ENCODE data around the gene TMEM120A.

Gene TMEM120A

DNA sequence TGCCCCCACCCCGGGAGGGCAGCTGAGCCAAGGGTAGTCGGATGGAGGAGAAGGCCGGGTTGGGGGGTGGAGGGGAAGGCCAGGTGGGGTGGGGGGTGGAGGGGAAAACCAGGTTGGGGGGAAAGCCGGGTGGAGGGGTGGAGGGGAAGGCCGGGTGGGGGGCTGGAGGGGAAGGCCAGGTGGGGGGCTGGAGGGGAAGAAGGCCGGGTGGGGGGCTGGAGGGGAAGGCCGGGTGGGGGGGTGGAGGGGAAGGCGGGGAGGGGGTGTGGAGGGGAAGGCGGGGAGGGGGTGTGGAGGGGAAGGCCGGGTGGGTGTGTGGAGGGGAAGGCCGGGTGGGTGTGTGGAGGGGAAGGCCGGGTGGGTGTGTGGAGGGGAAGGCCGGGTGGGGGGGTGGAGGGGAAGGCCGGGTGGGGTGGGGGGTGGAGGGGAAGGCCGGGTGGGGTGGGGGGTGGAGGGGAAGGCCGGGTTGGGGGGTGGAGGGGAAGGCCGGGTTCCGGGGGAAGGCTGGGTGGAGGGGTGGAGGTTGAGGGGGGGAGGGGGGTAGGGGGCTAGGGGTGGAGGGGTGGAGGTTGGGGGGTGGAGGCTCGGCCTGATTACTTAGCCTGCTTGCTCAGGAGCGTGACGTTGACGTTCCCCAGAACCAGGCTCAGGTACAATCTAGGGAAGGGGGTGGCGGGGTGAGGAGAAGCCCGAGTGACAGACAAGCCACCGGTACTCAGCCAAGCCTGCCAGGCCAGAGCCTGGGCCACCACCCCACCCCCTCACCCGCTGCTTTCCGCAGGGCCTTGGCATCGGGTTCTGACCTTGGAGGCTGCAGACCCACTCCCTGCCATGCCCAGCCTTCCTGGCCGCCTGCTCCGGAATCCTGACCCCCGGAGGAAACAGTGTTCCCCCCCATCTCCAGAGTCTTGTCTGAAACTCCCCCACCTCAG, 5.6 kb downstream of the TMEM120A start:
- H3K9me3 ChIP-seq (ENCODE audit: low read length): no peaks in the 10 kb centered on the region
- H3K9me2 ChIP-seq (ENCODE audit: low read depth, low read length): no peaks in the 10 kb centered on the region
- TF ChIP-seq, protein P1, sequence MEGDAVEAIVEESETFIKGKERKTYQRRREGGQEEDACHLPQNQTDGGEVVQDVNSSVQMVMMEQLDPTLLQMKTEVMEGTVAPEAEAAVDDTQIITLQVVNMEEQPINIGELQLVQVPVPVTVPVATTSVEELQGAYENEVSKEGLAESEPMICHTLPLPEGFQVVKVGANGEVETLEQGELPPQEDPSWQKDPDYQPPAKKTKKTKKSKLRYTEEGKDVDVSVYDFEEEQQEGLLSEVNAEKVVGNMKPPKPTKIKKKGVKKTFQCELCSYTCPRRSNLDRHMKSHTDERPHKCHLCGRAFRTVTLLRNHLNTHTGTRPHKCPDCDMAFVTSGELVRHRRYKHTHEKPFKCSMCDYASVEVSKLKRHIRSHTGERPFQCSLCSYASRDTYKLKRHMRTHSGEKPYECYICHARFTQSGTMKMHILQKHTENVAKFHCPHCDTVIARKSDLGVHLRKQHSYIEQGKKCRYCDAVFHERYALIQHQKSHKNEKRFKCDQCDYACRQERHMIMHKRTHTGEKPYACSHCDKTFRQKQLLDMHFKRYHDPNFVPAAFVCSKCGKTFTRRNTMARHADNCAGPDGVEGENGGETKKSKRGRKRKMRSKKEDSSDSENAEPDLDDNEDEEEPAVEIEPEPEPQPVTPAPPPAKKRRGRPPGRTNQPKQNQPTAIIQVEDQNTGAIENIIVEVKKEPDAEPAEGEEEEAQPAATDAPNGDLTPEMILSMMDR (IDR thresholded peaks at IDR 0.05; ENCODE audit: low read length): no peak
- TF ChIP-seq EZH2 (IDR thresholded peaks at IDR 0.05; ENCODE audit: borderline replicate concordance, low read length): no peak
- H3K4me3 ChIP-seq (ENCODE audit: low read depth, low read length, poor library complexity, severe bottlenecking): no peak overlapping the region
- H3K4me2 ChIP-seq (ENCODE audit: low read length): no peak overlapping the region; the same call in 1 of the 2 replicates
- no peaks in the 10 kb centered on the region for H3K79me2 ChIP-seq (ENCODE audit: insufficient read depth, low read length)
- no peak overlapping the region for H3K27ac ChIP-seq (ENCODE audit: low read depth, low read length, poor library complexity, severe bottlenecking)
- peaks cover 4% of the 10 kb centered on the region for H3K4me1 ChIP-seq (ENCODE audit: insufficient read depth, low read length, severe bottlenecking)
- H3F3A ChIP-seq (ENCODE audit: insufficient read depth, low read length): no peaks in the 10 kb centered on the region
- no peaks in the 10 kb centered on the region for H3K27me3 ChIP-seq (ENCODE audit: insufficient read depth, low read length)
- H3K9ac ChIP-seq (ENCODE audit: low read length): no peak overlapping the region
- H2AFZ ChIP-seq (ENCODE audit: low read length): no peak overlapping the region
- no peaks in the 10 kb centered on the region for H4K20me1 ChIP-seq (ENCODE audit: insufficient read depth, low read length)
- peaks cover 33% of the 10 kb centered on the region for H3K36me3 ChIP-seq (ENCODE audit: insufficient read depth, low read length)

DNA sequence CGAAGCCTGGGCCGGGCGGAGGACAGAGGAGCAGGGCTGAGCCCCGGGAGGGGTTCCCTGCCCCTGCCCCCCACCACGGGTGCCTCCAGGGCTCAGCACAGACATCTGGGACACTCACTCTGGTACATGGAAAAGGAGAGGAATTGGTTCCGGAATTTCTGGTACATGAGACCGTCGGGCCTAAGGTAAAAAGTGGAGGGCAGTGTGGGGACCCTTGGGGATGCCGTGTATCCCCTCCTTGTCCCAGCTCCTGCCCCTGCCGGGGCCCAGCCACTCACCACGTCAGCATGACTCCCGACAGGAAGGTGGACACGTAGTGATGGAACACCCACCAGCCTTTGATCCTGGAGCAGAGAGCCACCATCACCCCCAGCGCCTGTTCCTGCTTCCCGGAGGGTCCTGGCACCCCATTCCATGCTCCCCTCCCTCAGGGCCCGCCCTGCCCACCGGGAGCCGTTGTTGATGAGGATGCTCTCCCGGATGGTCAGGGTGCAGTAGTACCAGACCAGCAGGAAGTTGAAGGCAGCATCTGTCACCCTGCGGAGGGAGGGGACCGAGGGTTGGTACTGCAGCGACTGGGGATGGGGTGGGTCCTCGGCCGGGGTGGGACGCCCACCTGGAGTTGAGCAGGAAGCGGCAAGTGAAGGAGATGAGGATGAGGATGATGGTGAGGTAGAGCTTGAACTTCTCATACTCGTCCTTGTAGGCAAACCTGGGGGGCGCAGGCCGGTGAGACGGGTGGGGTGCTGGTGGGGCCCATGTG, 6.4 kb downstream of the TMEM120A start:
- TF ChIP-seq EZH2 (IDR thresholded peaks at IDR 0.05; ENCODE audit: borderline replicate concordance, low read length): no peak
- TF ChIP-seq, protein P1 (IDR thresholded peaks at IDR 0.05; ENCODE audit: low read length): no peak
- Histone ChIP-seq H3K9me2 (ENCODE audit: low read depth, low read length) (no peaks in the 10 kb centered on the region), H3K79me2 (ENCODE audit: insufficient read depth, low read length) (no peaks in the 10 kb centered on the region), H2AFZ (ENCODE audit: low read length) (no peak overlapping the region), H3K4me3 (ENCODE audit: low read depth, low read length, poor library complexity, severe bottlenecking) (no peak overlapping the region), H4K20me1 (ENCODE audit: insufficient read depth, low read length) (no peaks in the 10 kb centered on the region), H3K27ac (ENCODE audit: low read depth, low read length, poor library complexity, severe bottlenecking) (no peak overlapping the region), H3K9me3 (ENCODE audit: low read length) (no peaks in the 10 kb centered on the region), H3K9ac (ENCODE audit: low read length) (no peak overlapping the region), H3K4me2 (ENCODE audit: low read length) (no peak overlapping the region), H3K27me3 (ENCODE audit: insufficient read depth, low read length) (no peaks in the 10 kb centered on the region), H3F3A (ENCODE audit: insufficient read depth, low read length) (no peaks in the 10 kb centered on the region), H3K4me1 (ENCODE audit: insufficient read depth, low read length, severe bottlenecking) (peaks cover 4% of the 10 kb centered on the region), H3K36me3 (ENCODE audit: insufficient read depth, low read length) (peaks cover 38% of the 10 kb centered on the region)

DNA sequence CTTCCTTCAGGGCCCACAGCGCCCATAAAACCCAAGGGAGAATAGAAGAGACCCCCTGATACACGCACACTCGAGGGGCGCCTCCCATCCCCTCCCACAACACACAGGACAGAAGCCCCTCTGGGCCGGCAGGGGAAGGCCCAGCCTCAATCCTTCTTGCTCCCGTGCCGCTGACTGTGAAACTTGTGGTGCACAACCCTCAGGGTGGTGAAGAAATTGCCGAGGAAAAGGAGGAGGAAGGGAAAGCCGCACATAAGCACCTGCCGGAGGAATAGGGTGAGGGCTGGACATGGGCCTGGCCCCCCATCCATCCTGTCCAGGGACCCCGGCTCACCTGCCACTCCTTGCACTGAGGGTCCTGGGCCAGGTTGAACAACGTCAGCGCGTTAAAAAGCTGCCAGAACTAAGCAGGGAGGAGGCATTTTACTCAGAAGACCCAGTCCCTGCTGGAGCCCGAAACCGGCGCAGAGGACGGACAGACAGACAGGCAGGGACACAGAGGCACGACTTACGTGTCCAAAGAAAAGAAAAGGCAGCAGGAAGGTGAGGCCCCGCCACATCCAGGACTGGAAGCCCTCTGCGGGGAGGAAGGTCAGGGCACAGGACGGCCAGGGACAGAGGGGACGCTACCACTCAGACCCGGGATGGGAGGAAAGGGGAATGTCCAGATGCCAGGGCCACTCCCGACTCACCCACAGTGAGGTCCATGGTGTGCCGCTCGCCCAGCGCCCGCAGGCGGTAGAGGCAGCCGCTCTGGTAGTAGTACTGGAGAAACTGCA, 7.2 kb downstream of the TMEM120A start:
- Histone ChIP-seq H3K27ac (ENCODE audit: low read depth, low read length, poor library complexity, severe bottlenecking) (no peak overlapping the region), H4K20me1 (ENCODE audit: insufficient read depth, low read length) (no peaks in the 10 kb centered on the region), H3K27me3 (ENCODE audit: insufficient read depth, low read length) (no peaks in the 10 kb centered on the region), H2AFZ (ENCODE audit: low read length) (no peak overlapping the region), H3K4me3 (ENCODE audit: low read depth, low read length, poor library complexity, severe bottlenecking) (no peak overlapping the region), H3K9me3 (ENCODE audit: low read length) (no peaks in the 10 kb centered on the region), H3K79me2 (ENCODE audit: insufficient read depth, low read length) (no peaks in the 10 kb centered on the region), H3K36me3 (ENCODE audit: insufficient read depth, low read length) (peaks cover 38% of the 10 kb centered on the region), H3K4me2 (ENCODE audit: low read length) (no peak overlapping the region), H3K9ac (ENCODE audit: low read length) (no peak overlapping the region), H3K4me1 (ENCODE audit: insufficient read depth, low read length, severe bottlenecking) (peaks cover 4% of the 10 kb centered on the region), H3K9me2 (ENCODE audit: low read depth, low read length) (no peaks in the 10 kb centered on the region), H3F3A (ENCODE audit: insufficient read depth, low read length) (no peaks in the 10 kb centered on the region)
- TF ChIP-seq, protein P1 (IDR thresholded peaks at IDR 0.05; ENCODE audit: low read length): no peak
- TF ChIP-seq EZH2 (IDR thresholded peaks at IDR 0.05; ENCODE audit: borderline replicate concordance, low read length): no peak

Measured in OCI-LY1 (cell line).